HEK293 (cell line): Measurements from ENCODE around the gene WASF2.

Experiments
- GLIS2 ChIP-seq: fragments of 450-650 bp; formaldehyde crosslinking; IDR thresholded peaks from 2 replicates; pipeline ENCODE4 v1.5.1; 2016; ENCODE audit warnings: missing biosample characterization, missing genetic modification characterization
- HOXD13 ChIP-seq: sonication (generic); formaldehyde crosslinking; IDR thresholded peaks from 2 replicates; pipeline ENCODE4 v1.8.0; 2022; ENCODE audit warnings: missing genetic modification reagents, borderline replicate concordance
- OVOL3 ChIP-seq: fragments of 450-650 bp; formaldehyde crosslinking; IDR thresholded peaks from 2 replicates; pipeline ENCODE4 v1.5.1; 2016; ENCODE audit warnings: missing biosample characterization, missing genetic modification characterization
- SETDB1 ChIP-seq: IDR thresholded peaks from one replicate; pipeline ENCODE4 v1.6.1; 2017; ENCODE audit warnings: mild to moderate bottlenecking, low read length, moderate library complexity, mixed read lengths; ENCODE audit not compliant: insufficient read length
- TRIM28 ChIP-seq: IDR thresholded peaks from 2 replicates; pipeline ENCODE4 v1.6.1; 2011; ENCODE audit warnings: low read length, control low read depth, borderline replicate concordance
- YY1 ChIP-seq: fragments of 450-650 bp; formaldehyde crosslinking; IDR thresholded peaks from 2 replicates; pipeline ENCODE4 v1.5.1; 2018; ENCODE audit warnings: missing biosample characterization, missing genetic modification characterization
- ZNF133 ChIP-seq: fragments of 450-650 bp; formaldehyde crosslinking; IDR thresholded peaks from 2 replicates; pipeline ENCODE4 v1.5.1; 2016; ENCODE audit warnings: missing biosample characterization, missing genetic modification characterization
- ZNF138 ChIP-seq: fragments of 450-650 bp; formaldehyde crosslinking; IDR thresholded peaks from 2 replicates; pipeline ENCODE4 v1.5.1; 2016; ENCODE audit warnings: missing biosample characterization, missing genetic modification characterization, borderline replicate concordance
- ZNF174 ChIP-seq: fragments of 450-650 bp; formaldehyde crosslinking; IDR thresholded peaks from 2 replicates; pipeline ENCODE4 v1.5.0; 2017; ENCODE audit warnings: missing biosample characterization, mild to moderate bottlenecking, missing genetic modification characterization
- ZNF223 ChIP-seq: fragments of 450-650 bp; formaldehyde crosslinking; IDR thresholded peaks from 2 replicates; pipeline ENCODE4 v1.5.1; 2016; ENCODE audit warnings: missing biosample characterization, missing genetic modification characterization
- ZNF302 ChIP-seq: fragments of 450-650 bp; formaldehyde crosslinking; IDR thresholded peaks from 2 replicates; pipeline ENCODE4 v1.5.1; 2016; ENCODE audit warnings: missing biosample characterization, missing genetic modification characterization, low read depth
- ZNF530 ChIP-seq: fragments of 450-650 bp; formaldehyde crosslinking; IDR thresholded peaks from 2 replicates; pipeline ENCODE4 v1.5.1; 2016; ENCODE audit warnings: low read depth, missing biosample characterization, missing genetic modification characterization
- TF ChIP-seq, protein P1 (sequence below): fragments of 450-650 bp; formaldehyde crosslinking; IDR thresholded peaks from 2 replicates; pipeline ENCODE4 v1.5.1; 2016; ENCODE audit warnings: missing biosample characterization, missing genetic modification characterization

DNA sequence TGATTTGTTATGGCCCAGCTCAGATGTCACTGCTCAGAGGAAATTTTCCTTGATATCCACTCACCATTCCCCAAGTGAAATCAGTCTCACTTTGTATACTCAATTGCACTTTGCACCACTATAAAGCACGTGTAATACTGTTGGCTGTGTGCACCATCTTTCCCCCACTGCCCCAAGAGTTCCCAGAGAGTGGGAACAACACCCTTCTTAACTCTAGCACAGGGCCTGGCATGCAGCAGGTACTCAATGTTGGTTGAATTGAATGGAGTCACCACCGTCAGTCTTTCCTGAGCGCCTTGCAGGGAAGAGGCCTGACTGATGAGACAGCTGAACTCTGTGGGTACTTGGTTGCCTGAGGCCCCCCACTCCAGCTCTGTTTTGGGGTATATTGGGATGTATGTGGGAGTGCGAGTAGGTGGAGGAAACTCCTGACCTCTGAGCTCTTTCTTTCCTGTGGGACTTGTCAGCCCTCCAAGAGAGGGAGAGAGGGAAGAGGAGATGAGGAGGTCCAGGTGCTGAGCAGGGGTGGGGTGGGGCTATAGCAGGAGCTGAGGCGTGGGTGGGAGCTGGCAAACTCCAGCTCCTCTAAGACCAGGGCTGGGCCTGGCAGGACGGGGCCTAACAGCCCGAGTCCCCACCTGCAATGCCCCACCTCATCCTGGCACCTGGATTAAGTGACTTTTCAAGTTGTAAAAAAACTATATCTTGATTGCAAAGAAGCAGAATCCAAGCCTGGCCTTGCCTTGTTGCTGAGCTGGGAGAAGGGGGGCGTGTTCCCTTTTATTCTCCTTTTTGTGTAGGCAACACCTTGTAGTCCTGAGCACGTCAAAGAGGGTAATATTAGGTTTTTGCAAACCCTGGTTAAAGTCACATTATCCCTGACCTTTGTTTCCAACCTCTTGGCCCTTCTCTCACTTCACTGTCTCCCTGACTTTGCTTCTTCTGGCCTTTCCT is 19.4 kb upstream of the WASF2 start:
- no peak for TF ChIP-seq OVOL3 (tag by site-specific recombination)
- TF ChIP-seq GLIS2 (tag by site-specific recombination): no peak
- no peak for TF ChIP-seq YY1 (tag by site-specific recombination)
- TF ChIP-seq ZNF174 (tag by site-specific recombination): no peak
- TF ChIP-seq ZNF223 (tag by site-specific recombination): no peak
- TF ChIP-seq ZNF138: no peak
- TF ChIP-seq, protein P1, sequence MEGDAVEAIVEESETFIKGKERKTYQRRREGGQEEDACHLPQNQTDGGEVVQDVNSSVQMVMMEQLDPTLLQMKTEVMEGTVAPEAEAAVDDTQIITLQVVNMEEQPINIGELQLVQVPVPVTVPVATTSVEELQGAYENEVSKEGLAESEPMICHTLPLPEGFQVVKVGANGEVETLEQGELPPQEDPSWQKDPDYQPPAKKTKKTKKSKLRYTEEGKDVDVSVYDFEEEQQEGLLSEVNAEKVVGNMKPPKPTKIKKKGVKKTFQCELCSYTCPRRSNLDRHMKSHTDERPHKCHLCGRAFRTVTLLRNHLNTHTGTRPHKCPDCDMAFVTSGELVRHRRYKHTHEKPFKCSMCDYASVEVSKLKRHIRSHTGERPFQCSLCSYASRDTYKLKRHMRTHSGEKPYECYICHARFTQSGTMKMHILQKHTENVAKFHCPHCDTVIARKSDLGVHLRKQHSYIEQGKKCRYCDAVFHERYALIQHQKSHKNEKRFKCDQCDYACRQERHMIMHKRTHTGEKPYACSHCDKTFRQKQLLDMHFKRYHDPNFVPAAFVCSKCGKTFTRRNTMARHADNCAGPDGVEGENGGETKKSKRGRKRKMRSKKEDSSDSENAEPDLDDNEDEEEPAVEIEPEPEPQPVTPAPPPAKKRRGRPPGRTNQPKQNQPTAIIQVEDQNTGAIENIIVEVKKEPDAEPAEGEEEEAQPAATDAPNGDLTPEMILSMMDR (tag by site-specific recombination): no peak
- TF ChIP-seq HOXD13 (CRISPR knock-in tag): no peak
- no peak for TF ChIP-seq ZNF302
- no peak for TF ChIP-seq TRIM28
- TF ChIP-seq ZNF530 (tag by site-specific recombination): no peak
- TF ChIP-seq SETDB1: no peak
- no peak for TF ChIP-seq ZNF133 (tag by site-specific recombination)
